SIG-M5 treated with dmso at 0.1 percent for 504 hours (cell line): ENCODE data around the gene ZDHHC13.

Experiments
- DNase-seq: peaks from one replicate; lab custom pipeline; 2025; ENCODE audit not compliant: unreplicated experiment; lab: John Stamatoyannopoulos, UW

The ZDHHC13 gene, protein sequence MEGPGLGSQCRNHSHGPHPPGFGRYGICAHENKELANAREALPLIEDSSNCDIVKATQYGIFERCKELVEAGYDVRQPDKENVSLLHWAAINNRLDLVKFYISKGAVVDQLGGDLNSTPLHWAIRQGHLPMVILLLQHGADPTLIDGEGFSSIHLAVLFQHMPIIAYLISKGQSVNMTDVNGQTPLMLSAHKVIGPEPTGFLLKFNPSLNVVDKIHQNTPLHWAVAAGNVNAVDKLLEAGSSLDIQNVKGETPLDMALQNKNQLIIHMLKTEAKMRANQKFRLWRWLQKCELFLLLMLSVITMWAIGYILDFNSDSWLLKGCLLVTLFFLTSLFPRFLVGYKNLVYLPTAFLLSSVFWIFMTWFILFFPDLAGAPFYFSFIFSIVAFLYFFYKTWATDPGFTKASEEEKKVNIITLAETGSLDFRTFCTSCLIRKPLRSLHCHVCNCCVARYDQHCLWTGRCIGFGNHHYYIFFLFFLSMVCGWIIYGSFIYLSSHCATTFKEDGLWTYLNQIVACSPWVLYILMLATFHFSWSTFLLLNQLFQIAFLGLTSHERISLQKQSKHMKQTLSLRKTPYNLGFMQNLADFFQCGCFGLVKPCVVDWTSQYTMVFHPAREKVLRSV

DNA sequence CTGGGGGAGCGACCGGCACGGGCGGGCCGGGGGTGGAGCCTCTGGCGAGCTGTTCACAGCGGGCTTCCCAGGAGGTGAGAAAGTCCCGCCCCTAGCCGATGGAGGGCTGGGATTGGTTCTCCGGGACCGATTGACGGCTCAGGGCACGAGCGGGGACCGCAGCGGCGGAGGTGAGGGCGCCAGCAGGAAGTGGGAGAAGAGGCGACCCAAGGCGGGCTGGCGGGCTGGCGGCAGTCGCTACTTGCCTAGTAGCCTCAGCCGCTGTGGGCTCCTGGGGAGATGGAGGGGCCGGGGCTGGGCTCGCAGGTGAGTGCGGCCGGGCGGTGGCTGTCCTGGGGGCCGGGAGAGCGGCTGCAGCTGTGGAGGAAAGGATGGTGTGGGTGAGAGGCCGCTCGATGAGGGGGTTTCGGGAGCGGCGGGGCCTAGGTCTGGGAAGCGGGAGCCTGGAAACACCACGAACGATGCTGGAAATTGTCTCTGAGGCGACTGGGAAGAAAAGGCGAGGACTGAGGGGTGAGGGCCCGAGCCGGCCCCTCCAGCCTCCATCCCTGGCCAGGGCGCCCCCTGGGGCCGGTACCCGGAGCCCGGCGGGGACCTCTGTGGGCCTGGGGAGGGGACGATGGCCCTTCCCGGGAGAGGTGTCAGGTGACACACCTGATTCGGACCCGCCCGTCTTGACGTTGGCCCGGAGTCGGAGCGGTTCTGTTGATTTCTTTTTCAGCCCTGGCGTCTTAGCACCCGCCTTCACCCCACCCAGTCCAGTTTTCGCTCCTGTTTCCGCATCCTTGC lies at the start of gene ZDHHC13:
Gene ZDHHC13 (plus strand): TSS at position 198 of the 789 bp plus-strand sequence. CDS start 82 bp downstream, at position 280.
- DNase-seq = peak; percentile 84

- DNase-seq = peak; percentile 82
Observed at GRCh38 chr11:19071255-19071654, 45.7 kb upstream of the ZDHHC13 start.

GRCh38 chr11:19072464-19072863 lies 44.5 kb upstream of the ZDHHC13 start:
- no peak for DNase-seq

DNA sequence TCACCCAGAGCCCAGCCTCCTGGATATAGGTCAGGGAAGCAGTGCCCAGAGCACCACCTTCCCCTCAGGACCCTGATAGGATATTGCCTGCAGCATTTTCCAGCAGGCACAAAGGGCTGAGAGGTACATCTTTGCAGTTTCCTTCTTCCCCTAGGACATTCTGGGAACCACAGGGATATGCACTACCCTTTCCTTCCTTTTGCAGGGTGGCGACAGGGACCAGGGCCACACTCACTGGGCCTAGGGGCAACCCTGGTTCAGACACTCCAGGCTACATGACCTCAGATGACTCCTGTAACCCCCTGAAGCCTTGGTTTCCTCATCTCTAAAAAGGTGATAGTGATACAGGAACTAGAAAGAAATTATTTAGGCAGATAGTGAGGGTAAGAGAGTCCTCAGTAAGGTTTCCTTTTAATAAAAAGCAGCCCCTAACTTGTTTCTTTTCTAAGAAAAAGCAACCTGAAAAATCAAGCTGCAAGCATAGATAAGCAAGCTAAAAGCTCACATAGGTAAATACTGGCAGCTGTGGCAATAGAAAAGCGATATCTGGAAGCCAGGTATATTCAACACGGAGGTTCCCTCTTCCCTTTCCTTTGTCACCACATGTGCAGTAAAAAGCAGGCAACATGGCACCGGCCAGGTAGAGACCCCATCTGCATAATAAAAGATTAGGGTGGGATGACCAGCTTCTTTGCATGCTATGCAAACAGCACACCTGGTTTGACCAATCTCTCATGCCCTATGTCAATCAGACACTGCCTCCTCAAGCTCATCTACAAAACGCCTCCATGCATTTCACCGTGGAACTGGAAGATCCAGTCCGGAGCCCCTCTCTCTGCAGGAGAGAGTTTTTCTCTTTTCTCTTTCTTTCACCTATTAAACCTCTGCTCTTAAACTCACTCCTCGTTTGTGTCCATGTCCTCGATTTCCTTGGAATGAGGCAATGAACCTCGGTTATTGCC lies 43.2 kb upstream of the ZDHHC13 start:
- DNase-seq = no peak

- DNase-seq = no peak
Observed at GRCh38 chr11:19075636-19076035, 41.3 kb upstream of the ZDHHC13 start.

DNA sequence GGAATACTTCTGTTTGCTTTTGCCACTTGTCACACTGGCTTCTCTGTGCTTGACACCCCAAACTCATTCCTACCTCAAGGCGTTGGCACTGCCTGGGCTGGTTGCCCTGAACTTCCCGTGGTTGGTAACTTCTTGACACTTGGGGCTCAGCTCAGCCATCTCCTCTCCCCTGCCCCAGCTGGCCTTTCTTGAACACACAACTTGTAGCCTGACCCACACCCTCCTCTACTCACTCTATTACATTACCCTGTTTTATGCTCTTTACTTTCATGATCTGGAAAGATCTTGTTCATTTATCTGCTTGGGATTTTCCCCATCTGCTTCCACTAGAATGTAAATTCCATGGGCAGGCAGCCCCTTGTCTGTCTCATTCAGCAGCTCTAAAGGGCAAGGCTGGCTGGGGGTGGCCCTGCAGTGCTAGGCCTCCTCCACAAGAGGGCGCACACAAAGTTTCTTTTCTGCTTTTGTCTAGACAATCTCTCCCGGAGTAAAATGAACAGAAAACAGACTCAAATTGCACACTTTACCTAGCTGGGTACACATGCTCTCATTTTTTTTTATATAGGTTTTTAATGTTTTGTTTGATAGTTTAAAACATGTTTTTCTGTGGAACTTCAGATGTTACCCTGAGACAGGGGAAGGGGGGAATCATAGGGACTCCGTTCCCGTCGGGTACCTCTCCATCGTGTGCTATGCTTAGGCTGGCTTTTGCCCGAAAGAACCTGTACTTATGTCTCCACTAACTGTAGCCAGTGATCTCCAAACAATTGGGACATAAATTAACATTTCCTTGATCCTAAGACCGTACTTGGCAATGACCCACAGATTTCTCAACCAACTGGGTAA lies 40.0 kb upstream of the ZDHHC13 start:
- DNase-seq = peak; percentile 36

DNA sequence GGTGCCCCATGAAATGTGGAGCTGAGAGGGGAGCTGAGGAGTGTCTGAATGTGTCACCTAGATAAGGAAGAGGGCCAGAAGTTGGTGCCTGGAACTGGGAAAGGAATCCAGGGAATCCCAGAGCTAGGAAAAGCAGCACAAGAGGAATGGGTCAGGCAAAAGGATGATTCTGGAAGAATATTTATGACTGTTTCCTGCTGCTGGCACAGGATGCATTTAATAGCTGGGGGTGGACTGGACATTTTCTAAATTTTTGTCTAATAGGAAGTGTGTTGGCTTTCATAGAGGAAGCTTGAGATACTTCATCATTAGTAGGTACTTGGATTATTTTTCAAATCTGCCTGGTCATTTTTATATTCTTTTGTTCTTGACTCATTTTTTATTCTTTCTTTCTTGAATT lies 39.0 kb upstream of the ZDHHC13 start:
- DNase-seq = no peak

- peak; percentile 6 for DNase-seq
Observed at GRCh38 chr11:19079643-19080440, 37.1 kb upstream of the ZDHHC13 start.

DNA sequence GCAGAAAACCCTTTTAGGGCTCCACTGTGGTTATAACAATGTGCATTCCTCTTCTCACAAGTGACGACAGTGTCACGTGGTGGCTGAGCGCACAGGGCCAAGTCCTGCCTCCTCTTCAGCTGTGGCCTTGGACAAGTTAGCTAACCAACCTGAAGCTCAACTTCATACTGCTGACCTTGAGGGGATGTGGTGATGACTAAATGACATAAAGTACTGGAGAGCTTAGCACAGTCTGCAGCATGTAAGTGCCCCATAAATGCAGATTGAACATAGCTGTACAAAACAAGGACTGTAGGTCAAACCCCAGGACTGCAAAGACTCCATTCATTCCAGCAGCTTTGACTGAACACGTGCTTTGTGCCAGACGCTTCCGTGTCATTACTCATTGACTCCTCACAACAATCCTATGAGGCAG lies 36.4 kb upstream of the ZDHHC13 start:
- DNase-seq = no peak

- DNase-seq = no peak
Observed at GRCh38 chr11:19083166-19083565, 33.8 kb upstream of the ZDHHC13 start.

DNA sequence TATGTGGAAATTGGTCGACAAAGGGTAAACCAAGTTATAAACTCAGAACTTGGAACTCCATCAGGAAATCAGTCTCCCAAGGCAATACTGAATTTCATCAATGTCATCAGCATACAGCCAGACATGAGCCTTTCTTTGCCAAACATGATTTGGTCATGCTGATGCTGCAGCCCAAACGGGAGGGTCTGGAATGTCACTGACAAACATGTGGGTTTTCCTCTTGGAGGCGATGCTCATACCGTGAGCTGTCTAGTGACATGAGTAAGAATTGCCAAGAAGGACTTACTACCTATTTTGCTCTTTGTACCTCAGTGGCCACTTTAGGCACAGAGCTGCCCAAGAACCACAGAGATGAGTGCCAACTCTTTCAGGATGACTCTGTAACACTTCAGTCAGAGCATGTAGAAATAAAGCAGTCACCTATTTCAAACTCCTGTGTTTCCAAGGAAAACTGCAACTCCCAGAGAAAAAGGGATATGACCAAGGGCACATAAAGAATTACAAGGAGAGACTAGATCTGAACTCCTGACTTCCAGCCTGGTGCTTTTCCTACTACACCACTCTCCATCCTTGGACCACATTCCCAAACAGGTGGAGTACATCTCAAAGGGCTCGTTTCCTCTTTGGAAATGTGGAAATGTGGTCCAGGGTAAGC lies 32.2 kb upstream of the ZDHHC13 start:
- DNase-seq = no peak

- DNase-seq = no peak
Observed at GRCh38 chr11:19087658-19088057, 29.3 kb upstream of the ZDHHC13 start.

DNA sequence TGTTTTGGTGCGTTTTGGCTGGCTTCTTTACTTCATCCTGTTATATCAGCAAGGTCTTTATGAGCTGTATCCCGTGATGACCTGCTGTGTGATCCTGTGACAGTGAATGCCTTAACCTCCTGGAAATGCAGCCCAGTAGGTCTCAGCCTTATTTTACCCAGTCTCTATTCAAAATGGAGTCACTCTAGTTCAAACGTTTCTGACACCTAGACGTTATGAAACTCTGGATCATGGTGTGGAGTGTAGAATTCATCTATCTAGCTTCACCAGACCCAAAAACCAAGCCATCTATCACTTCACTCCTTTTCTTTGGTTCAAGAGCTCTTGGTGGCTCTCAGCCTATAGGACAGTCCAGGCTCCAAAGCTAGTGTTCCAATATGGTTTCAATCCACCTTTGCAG lies 28.2 kb upstream of the ZDHHC13 start:
- no peak for DNase-seq

- no peak for DNase-seq
Observed at GRCh38 chr11:19089421-19089820, 27.5 kb upstream of the ZDHHC13 start.

DNA sequence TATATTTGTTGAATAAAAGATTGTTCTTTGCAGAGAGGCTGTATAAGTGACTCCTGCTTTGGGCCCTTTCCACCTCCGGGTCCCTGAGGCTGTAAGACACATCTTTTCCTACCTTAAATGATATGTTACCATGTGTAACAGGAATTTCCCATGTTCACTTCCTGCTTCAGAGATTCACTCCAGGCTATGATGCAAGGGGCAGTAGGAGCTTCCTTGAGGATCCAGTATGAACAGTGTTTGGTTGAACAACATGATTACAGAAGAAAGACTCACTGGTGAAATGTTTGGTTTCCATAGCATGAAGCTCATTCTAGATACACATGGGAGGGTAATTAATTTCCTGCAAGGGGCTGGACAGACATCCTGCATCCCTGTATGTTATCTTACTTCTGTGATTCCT lies 25.6 kb upstream of the ZDHHC13 start:
- no peak for DNase-seq

GRCh38 chr11:19092342-19092741 lies 24.6 kb upstream of the ZDHHC13 start:
- no peak for DNase-seq

DNA sequence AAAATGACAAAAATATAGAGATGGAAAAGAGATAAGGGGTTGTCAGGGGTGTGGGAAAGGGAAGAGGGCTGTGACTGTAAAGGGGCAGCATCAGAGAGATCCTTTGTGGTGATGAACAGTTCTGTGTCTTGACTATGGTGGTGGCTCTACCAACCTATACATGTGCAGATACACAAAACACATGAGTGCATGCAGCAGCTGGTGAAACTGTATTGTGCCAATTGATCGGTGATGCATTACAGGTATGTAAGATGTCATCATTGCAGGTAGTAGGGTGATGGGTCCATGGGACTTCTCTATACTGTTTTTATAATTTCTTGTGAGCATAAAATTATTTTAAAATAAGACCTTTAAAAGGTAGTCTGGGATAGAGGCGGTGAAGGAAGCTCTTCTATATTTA lies 24.1 kb upstream of the ZDHHC13 start:
- no peak for DNase-seq

- no peak for DNase-seq
Observed at GRCh38 chr11:19093976-19094375, 23.0 kb upstream of the ZDHHC13 start.
